ENCODE measurements around the gene CPNE7.

The CPNE7 gene

GRCh38 chr16:89573826-89574680, 1.5 kb upstream of the CPNE7 start:
- peak overlapping the region; percentile 86; the same call in 1 of the 2 replicates for H3K27ac ChIP-seq

GRCh38 chr16:89574681-89575246, 794 bp upstream of the CPNE7 start:
- peak overlapping the region; percentile 86 for H3K27ac ChIP-seq
- TF ChIP-seq CTCF (IDR thresholded peaks at IDR 0.05) (peak; percentile 80), ZFX (IDR thresholded peaks at IDR 0.05; ENCODE audit: borderline replicate concordance) (no peak)

More at GRCh38 chr16:89573826-89574680, 1.5 kb upstream of the CPNE7 start:
- TF ChIP-seq CTCF (IDR thresholded peaks at IDR 0.05), result no peak
- no peak for TF ChIP-seq ZFX (IDR thresholded peaks at IDR 0.05; ENCODE audit: borderline replicate concordance)

- TF ChIP-seq ZFX (IDR thresholded peaks at IDR 0.05; ENCODE audit: borderline replicate concordance) (no peak), CTCF (IDR thresholded peaks at IDR 0.05) (no peak)
- H3K27ac ChIP-seq, result peak overlapping the region; percentile 86
Observed at GRCh38 chr16:89576153-89577054, 846 bp downstream of the CPNE7 start.

GRCh38 chr16:89577055-89577759, 1.6 kb downstream of the CPNE7 start:
- peak overlapping the region; percentile 86 for H3K27ac ChIP-seq
- no peak for TF ChIP-seq CTCF (IDR thresholded peaks at IDR 0.05)
- TF ChIP-seq ZFX (IDR thresholded peaks at IDR 0.05; ENCODE audit: borderline replicate concordance), result no peak

GRCh38 chr16:89579351-89579750, 3.8 kb downstream of the CPNE7 start:
- TF ChIP-seq ZFX (IDR thresholded peaks at IDR 0.05; ENCODE audit: borderline replicate concordance) (no peak), CTCF (IDR thresholded peaks at IDR 0.05) (no peak)
- no peak overlapping the region for H3K27ac ChIP-seq

GRCh38 chr16:89581045-89581695, 5.6 kb downstream of the CPNE7 start:
- H3K27ac ChIP-seq, result peak overlapping the region; percentile 76
- TF ChIP-seq ZFX (IDR thresholded peaks at IDR 0.05; ENCODE audit: borderline replicate concordance), result no peak
- no peak for TF ChIP-seq CTCF (IDR thresholded peaks at IDR 0.05)

Data from 22Rv1 (cell line).